HepG2 (cell line): ENCODE data around the gene TBC1D7. TPM values are rescaled to one million over a fixed set of nuclear protein-coding genes. Genes with fewer than 3 reads are reported as not detected.

Experiments used
- ATAC-seq: fragments of 200-7000 bp; cut with Tn5 transposase; 3 replicates; pipeline ENCODE4 v1.9.1; 2020; ENCODE audit warnings: mild to moderate bottlenecking, moderate library complexity
- BruUV-seq: library from RNA; stranded (reverse); fragments of 400-500 nt; replicated peaks from 2 replicates; lab custom pipeline; 2021; lab: Mats Ljungman, UMichigan
- CTCF ChIA-PET: fragments of 300-600 bp; formaldehyde crosslinking; extraction: SDS; loops from one replicate; lab custom pipeline; 2021; ENCODE audit warnings: low total read pairs, inconsistent platforms, low intra/inter-chr PET ratio; lab: Yijun Ruan, JAX
- POLR2A ChIA-PET: fragments of 350-600 bp; sonication (Branson Sonifier 250); formaldehyde crosslinking; loops from one replicate; lab custom pipeline; 2020; ENCODE audit warnings: antibody characterized with exemption, inconsistent platforms; lab: Yijun Ruan, JAX
- DNase-seq: peaks from one replicate; pipeline ENCODE4 v3.0.0-alpha.2; 2015; ENCODE audit warnings: low spot score
- FAIRE-seq: peaks from 3 replicates; lab custom pipeline; 2011; peaks lifted over from hg19 to GRCh38; lab: Jason Lieb, UNC
- H2AFZ ChIP-seq: one replicate; pipeline ENCODE4 v1.6.1; 2011; ENCODE audit warnings: low read length, inconsistent platforms
- H3K27ac ChIP-seq: fragments of 300-600 bp; 3 replicates; pipeline ENCODE4 v1.8.0; 2011; ENCODE audit warnings: mixed run types, mild to moderate bottlenecking, mixed read lengths, low read length, inconsistent platforms; ENCODE audit not compliant: insufficient read depth; ENCODE audit errors: extremely low read length
- H3K27me3 ChIP-seq, 2 experiments: fragments of 200-600 bp in 1 of 2; 2 replicates in 1 of 2; 3 replicates in 1 of 2; pipeline versions ENCODE4 v1.6.0 to v1.8.0; 2011; ENCODE audit warnings: low read length in 2 of 2, mild to moderate bottlenecking in 2 of 2, moderate library complexity in 2 of 2, inconsistent platforms in 1 of 2; ENCODE audit not compliant: insufficient read depth in 2 of 2, control insufficient read depth in 1 of 2
- H3K36me3 ChIP-seq, 2 experiments: fragments of 200-600 bp in 1 of 2; replicated peaks in 1 of 2; 2 replicates in 1 of 2; 3 replicates in 1 of 2; pipeline versions ENCODE4 v1.5.1 to v1.8.0; 2011; ENCODE audit warnings: low read length in 2 of 2, inconsistent platforms in 1 of 2; ENCODE audit not compliant: insufficient read depth in 2 of 2, control insufficient read depth in 1 of 2
- H3K4me1 ChIP-seq: 2 replicates; pipeline ENCODE4 v1.5.1; 2012; ENCODE audit warnings: low read length, inconsistent platforms; ENCODE audit not compliant: insufficient read depth
- H3K4me2 ChIP-seq: 2 replicates; pipeline ENCODE4 v1.6.0; 2011; ENCODE audit warnings: low read depth, low read length, inconsistent platforms
- H3K4me3 ChIP-seq, 3 experiments: fragments of 200-600 bp in 1 of 3; sonication (generic), shearing (Covaris generic) in 1 of 3; replicated peaks in 1 of 3; 2 replicates each; pipeline ENCODE4 v1.5.1; 2011 to 2016; ENCODE audit warnings: low read length in 3 of 3, inconsistent platforms in 2 of 3, low read depth in 2 of 3, mild to moderate bottlenecking in 2 of 3, control low read depth in 1 of 3, mixed read lengths in 1 of 3; ENCODE audit not compliant: insufficient read depth in 1 of 3
- H3K79me2 ChIP-seq: one replicate; pipeline ENCODE4 v1.6.1; 2011; ENCODE audit warnings: low read length, inconsistent platforms; ENCODE audit not compliant: insufficient read depth
- H3K9ac ChIP-seq: 2 replicates; pipeline ENCODE4 v1.6.0; 2011; ENCODE audit warnings: mild to moderate bottlenecking, low read depth, low read length, inconsistent platforms; ENCODE audit not compliant: insufficient read depth
- H3K9me3 ChIP-seq: 2 replicates; pipeline ENCODE4 v1.5.1; 2012; ENCODE audit warnings: mild to moderate bottlenecking, low read length
- H4K20me1 ChIP-seq: 2 replicates; pipeline ENCODE4 v1.6.0; 2011; ENCODE audit warnings: inconsistent platforms, mild to moderate bottlenecking, low read length, moderate library complexity; ENCODE audit not compliant: insufficient read depth
- ATM ChIP-seq: fragments of 450-650 bp; IDR thresholded peaks from 2 replicates; pipeline ENCODE4 v1.7.1; 2017; ENCODE audit warnings: mild to moderate bottlenecking, borderline replicate concordance
- BCLAF1 ChIP-seq: fragments of 450-650 bp; IDR thresholded peaks from 2 replicates; pipeline ENCODE4 v1.6.1; 2017; ENCODE audit warnings: mild to moderate bottlenecking
- NR3C1 ChIP-seq: sonication (generic); formaldehyde crosslinking; IDR thresholded peaks from 2 replicates; pipeline ENCODE4 v1.4.0; 2020; ENCODE audit warnings: missing genetic modification reagents
- RERE ChIP-seq: IDR thresholded peaks from 2 replicates; pipeline ENCODE4 v1.6.1; 2016; ENCODE audit warnings: low read depth, missing genetic modification reagents, missing compliant biosample characterization
- ZBTB37 ChIP-seq: sonication (generic); formaldehyde crosslinking; IDR thresholded peaks from 2 replicates; pipeline ENCODE4 v1.4.0; 2020; ENCODE audit warnings: mild to moderate bottlenecking, missing genetic modification reagents
- ZNF121 ChIP-seq: sonication (generic); formaldehyde crosslinking; IDR thresholded peaks from 2 replicates; pipeline ENCODE4 v1.5.0; 2020; ENCODE audit warnings: mild to moderate bottlenecking, missing genetic modification reagents
- ZNF75D ChIP-seq: sonication (generic); formaldehyde crosslinking; IDR thresholded peaks from 2 replicates; pipeline ENCODE4 v1.8.1; 2023; ENCODE audit warnings: missing genetic modification reagents, mild to moderate bottlenecking, borderline replicate concordance
- WGBS: methylation state at CpG from one replicate; pipeline ENCODE4 v1.1.6; 2017; ENCODE audit warnings: low lambda C conversion rate; 5-methylcytosine and 5-hydroxymethylcytosine counted together
- in situ Hi-C: cut with HindIII; loops from 2 replicates; pipeline ENCODE4 v1.10.0; 2017; ENCODE audit warnings: low pct_unique_long_range_greater_than_20kb; ENCODE audit not compliant: extremely low pct_ligation_motif_present
- intact Hi-C: fragments of 100-400 bp; cut with micrococcal nuclease; formaldehyde crosslinking; loops from one replicate; pipeline ENCODE4 v1.10.0; 2022; ENCODE audit not compliant: unreplicated experiment
- polyA plus RNA-seq, 8 experiments: library from polyadenylated mRNA; depleted of rRNA in 3 of 8; stranded (reverse) in 7 of 8; unstranded in 1 of 8; fragments of >200 nt; fragmentation: Illumina TruSeq in 4 of 8; extraction: Trizol in 4 of 8; gene quantifications; 2 replicates each; pipeline versions ENCODE4 v1.2.1 to v1.2.3, GENCODE V29; 2011 to 2016; ENCODE audit warnings: low read depth in 4 of 8, missing spikeins in 1 of 8, mixed read lengths in 1 of 8; ENCODE audit not compliant: insufficient read depth in 1 of 8
- total RNA-seq, 5 experiments: library from RNA; depleted of rRNA; stranded (reverse); fragments of >200 nt; fragmentation: Illumina TruSeq; extraction: Trizol; gene quantifications; 2 replicates each; pipeline ENCODE4 v1.2.3, GENCODE V29; 2016; ENCODE audit warnings: low read depth in 1 of 5

Gene TBC1D7
- total and polyA plus RNA-seq, 2 of the 13 experiments (the other 11 are each of a cell fraction or from before 2014, with no cell fraction given), result 23.3 to 30.8 TPM

GRCh38 chr6:13375360-13375878 is 47.1 kb upstream of the TBC1D7 start (continued):
- no peak for TF ChIP-seq RERE (CRISPR knock-in tag)
- TF ChIP-seq ZNF121, result no peak
- TF ChIP-seq NR3C1 (CRISPR knock-in tag), result no peak

- 95% methylated on average over 1 of the region's 1 CpG for WGBS
- ATAC-seq, result no peak
Observed at GRCh38 chr6:13373919-13374318, 45.6 kb upstream of the TBC1D7 start.

More at GRCh38 chr6:13373919-13374318, 45.6 kb upstream of the TBC1D7 start:
- in situ Hi-C loops (no loop called here), intact Hi-C loops (no loop called here)
- CTCF ChIA-PET, result no interaction called here
- no peak overlapping the region for H2AFZ ChIP-seq
- DNase-seq, result no peak
- H3K4me2 ChIP-seq, result no peak overlapping the region
- H3K79me2 ChIP-seq, result no peaks in the 10 kb centered on the region
- H3K27ac ChIP-seq, result no peak overlapping the region
- POLR2A ChIA-PET, result no interaction called here
- no peaks in the 10 kb centered on the region for H3K36me3 ChIP-seq
- TF ChIP-seq ZNF75D (CRISPR knock-in tag) (no peak), ATM (no peak), ZBTB37 (CRISPR knock-in tag) (no peak), BCLAF1 (no peak)
- no peak overlapping the region for H3K4me3 ChIP-seq
- H3K9ac ChIP-seq, result no peak overlapping the region
- H3K27me3 ChIP-seq, result no peaks in the 10 kb centered on the region
- peaks cover 16% of the 10 kb centered on the region for H3K4me1 ChIP-seq
- FAIRE-seq, result no peak
- no TSS peak for BruUV-seq
- no peaks in the 10 kb centered on the region for H4K20me1 ChIP-seq
- no peaks in the 10 kb centered on the region for H3K9me3 ChIP-seq
